GM12872 (cell line): Measurements from ENCODE around the gene PLVAP.

Experiments used
- CTCF ChIP-seq: IDR thresholded peaks from 3 replicates; pipeline ENCODE4 v1.5.1; 2011; ENCODE audit warnings: low read depth, mild to moderate bottlenecking, low read length, moderate library complexity; ENCODE audit not compliant: insufficient read depth

PLVAP gene

GRCh38 chr19:17419154-17419620 lies 42.0 kb upstream of the PLVAP start:
- TF ChIP-seq CTCF = no peak

GRCh38 chr19:17418710-17419109 lies 41.6 kb upstream of the PLVAP start:
- TF ChIP-seq CTCF = no peak

GRCh38 chr19:17415121-17415520 lies 38.0 kb upstream of the PLVAP start:
- no peak for TF ChIP-seq CTCF

- TF ChIP-seq CTCF = no peak
Measured at GRCh38 chr19:17414097-17414496, 37.0 kb upstream of the PLVAP start.

GRCh38 chr19:17411801-17412200 lies 34.7 kb upstream of the PLVAP start:
- no peak for TF ChIP-seq CTCF

GRCh38 chr19:17409990-17410389 lies 32.8 kb upstream of the PLVAP start:
- TF ChIP-seq CTCF = no peak

GRCh38 chr19:17406887-17407196 lies 29.7 kb upstream of the PLVAP start:
- no peak for TF ChIP-seq CTCF

- TF ChIP-seq CTCF = no peak
Measured at GRCh38 chr19:17406046-17406886, 29.1 kb upstream of the PLVAP start.
